GM20431 (cell line): Measurements from ENCODE around the gene IL34.

Source experiments
- in situ Hi-C: fragments of 300-500 bp; cut with MseI, MboI; formaldehyde crosslinking; loops from one replicate; pipeline ENCODE4 v1.15.0; 2020; ENCODE audit warnings: low sequenced_read_pairs; ENCODE audit not compliant: unreplicated experiment

The IL34 gene

DNA sequence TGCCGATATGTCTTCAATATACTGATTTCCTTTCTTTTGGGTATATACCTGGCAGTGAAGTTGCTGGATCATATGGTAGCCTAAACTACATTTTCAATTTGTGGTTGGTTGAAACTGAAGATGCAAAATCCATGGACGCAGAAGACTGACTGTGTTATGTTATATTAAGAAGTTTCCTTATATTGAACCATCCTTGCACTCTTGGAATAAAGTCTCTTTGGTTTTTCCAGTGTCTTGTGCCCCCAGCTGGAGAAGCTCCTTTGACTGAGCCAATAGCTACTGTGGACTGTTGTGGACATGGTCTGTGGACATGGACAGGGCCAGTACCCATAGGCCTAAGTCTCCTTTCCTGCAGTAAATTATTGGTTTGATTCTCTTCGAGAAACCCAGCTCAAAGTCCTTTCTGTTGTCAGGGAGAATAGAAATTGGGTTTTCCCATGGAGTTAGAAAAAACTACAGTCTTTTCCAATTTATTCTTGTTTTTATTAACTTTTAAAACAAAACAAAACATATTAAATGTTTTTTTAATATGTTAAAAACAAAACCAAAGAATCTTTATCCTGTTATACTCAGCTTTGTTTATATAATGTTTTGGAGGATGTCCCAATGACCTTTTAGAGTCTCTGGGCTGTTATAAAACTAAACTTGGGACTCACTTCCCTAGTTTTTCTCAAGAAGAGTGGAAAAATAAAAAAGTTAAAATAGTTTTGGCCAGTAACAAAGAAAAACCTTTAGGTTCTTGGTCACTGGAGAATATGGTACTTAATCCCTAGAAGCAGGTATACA, 15.2 kb upstream of the IL34 start:
- in situ Hi-C loops = loop anchor here (25.0 kb wide), 1 partner anchor 269 kb away; no protein-coding TSS in a partner anchor

DNA sequence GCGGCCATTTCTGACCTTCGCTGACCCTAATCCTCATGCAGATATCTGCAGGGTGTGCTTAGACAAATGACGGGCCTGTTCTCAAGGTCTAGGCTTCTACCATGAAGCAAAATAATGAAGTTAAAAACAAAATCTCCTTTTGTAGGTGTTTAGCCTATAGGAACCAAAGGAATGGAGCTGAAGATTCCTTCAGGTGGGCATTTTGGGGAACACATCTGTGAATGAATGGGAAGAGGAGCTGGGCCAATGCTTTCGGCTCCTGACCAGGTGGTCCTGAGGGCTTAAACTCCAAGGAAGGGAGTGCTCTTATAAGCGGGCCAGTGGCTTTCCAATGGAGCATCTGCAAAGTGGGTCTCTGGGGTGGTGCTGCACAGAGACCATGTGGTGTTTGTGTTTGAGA, 14.1 kb upstream of the IL34 start:
- in situ Hi-C loops = loop anchor here (25.0 kb wide), 1 partner anchor 270 kb away; no protein-coding TSS in a partner anchor

DNA sequence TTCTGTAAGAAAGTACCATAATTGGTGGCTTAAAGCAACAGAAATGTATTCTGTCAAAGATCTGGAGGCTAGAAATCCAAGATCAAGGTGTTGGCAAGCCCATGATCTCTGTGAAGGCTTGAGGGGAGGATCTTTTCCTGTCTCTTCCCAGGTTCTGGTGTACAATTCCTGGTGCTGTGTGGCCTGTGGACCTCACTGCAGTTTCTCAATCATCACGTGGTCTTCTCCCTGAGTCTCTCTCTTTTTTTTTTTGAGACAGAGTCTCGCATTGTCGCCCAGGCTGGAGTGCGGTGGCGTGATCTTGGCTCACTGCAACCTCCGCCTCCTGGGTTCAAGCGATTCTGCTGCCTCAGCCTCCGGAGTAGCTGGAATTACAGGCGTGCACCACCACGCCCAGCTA, 12.7 kb upstream of the IL34 start:
- in situ Hi-C loops = loop anchor here (25.0 kb wide), 1 partner anchor 271 kb away; no protein-coding TSS in a partner anchor

DNA sequence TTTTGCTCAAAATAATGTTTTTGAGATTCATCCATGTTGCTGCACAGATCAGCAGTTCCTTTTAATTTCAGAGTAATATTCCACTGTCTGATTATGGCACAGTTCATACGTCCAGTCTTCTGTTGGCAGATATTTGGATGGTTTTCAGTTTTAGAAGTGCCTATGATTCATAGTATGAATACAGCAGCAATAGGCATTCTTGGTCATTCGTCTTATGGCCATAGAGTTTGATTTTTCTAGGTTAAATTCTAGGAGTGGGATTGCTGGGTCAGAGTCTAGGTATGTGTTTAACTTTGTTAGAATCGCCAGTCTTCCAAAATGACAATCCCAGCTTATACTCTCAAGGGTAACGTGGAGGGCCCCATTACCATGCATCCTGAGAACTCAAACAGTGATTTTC, 11.5 kb upstream of the IL34 start:
- in situ Hi-C loops = loop anchor here (25.0 kb wide), 1 partner anchor 273 kb away; no protein-coding TSS in a partner anchor

DNA sequence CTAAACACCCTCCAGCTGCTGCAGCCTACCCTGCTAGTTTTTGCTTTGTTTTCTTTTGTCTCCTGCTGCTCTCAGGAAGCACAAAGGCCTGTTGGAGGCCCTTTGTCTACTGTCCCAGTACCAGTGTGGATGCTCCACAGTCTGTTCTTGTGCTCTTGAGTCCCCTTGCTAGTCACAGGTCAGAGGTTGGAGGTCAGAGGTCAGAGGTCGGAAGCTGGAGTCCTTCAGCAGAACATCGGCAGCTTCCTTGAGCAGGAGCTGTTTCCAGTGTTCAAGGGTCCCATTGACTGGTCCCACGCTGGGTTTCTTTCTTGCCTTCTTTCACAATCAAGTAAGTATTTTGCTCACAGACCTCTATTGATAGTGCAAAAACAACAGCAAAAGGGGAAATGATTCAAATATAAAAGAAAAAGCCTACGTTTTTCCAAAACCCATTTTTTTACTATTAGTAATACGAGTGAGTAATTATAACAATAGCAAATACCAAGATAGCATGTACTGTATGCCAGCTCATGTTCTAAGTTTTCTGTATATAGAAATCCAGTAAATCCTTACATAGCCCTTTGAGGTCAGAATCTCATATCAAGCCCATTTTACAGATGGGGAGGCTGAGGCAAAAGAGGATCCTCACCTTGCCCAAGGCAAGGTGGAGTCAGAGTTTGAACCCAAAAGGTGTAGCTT, 10.9 kb upstream of the IL34 start:
- in situ Hi-C loops = loop anchor here (25.0 kb wide), 1 partner anchor 273 kb away; no protein-coding TSS in a partner anchor

DNA sequence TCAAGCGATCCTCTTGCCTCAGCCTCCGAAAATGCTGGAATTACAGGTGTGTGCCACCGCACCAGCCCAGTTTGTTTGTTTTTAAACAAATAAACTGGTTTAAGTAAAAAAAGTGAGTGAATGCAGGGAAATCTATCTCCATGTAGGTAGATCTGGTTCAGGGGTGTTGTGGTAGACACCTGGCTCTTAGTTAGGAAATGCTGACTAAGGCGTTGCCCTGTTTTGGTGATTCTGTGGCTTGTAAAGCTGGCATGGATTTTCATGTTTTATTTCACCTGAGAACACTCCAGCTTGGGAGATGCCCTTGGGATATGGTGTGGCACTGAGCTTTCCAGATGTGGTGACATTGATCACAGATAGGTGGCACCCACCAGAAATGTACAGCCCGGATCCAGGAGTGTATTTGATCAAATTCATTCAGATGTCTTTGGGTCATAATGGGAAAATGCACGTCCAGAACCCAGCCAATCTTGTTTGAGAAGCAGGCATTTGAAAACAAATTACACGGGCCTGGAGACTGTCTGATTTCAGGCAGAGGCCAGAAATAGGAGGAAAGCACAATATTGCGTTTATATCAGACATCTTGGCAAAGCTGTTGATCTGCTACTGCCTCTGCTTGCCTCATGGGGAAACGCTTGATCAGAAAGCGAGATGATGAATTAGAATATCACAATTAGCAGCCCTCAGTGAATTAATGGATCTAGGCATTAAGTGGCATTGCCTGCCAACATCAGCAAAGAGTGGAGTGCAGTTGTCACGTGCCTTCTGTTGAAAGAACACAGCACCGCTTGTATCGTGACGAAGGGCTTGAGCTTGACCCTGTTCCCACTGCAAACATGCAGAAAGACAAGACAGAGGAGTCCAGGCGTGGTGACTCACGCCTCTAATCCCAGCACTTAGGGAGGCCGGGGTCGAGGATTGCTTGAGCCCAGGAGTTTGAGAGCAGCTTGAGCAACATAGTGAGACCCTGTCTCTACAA, 7.3 kb upstream of the IL34 start:
- in situ Hi-C loops = loop anchor here (25.0 kb wide), 1 partner anchor 277 kb away; no protein-coding TSS in a partner anchor

DNA sequence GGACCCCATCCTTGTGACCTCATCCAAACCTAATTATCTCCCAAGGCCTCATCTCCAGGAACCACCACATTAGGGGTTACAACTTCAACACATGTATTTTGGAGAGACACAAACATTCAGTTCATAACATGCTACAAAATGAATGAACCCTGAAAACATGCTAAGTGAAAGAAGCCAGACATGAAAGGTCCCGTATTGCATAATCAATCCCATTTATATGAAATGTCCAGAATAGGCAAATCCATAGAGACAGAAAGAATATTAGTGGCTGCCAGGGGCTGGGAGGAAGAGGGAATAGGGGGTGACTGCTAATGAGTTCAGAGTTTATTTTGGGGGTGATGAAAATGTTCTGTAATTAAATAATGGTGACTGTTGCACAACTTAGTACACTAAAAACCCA, 3.7 kb upstream of the IL34 start:
- in situ Hi-C loops = loop anchor here (25.0 kb wide), 1 partner anchor 280 kb away; no protein-coding TSS in a partner anchor

DNA sequence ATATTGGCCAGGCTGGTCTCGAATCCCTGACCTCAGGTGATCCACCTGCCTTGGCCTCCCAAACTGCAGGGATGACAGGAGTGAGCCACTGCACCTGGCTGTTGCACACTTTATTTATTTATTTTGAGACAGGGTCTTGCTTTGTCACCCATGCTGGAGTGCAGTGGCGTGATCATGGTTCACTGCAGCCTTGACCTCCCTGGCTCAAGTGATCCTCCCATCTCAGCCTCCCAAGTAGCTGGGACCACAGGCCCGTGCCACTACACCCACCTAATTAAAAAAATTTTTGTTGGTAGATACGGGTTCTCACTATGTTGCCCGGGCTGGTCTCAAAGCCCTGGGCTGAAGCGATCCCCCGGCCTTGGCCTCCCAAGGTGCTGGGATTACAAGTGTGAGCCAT, 3.1 kb upstream of the IL34 start:
- in situ Hi-C loops = loop anchor here (25.0 kb wide), 1 partner anchor 281 kb away; no protein-coding TSS in a partner anchor

DNA sequence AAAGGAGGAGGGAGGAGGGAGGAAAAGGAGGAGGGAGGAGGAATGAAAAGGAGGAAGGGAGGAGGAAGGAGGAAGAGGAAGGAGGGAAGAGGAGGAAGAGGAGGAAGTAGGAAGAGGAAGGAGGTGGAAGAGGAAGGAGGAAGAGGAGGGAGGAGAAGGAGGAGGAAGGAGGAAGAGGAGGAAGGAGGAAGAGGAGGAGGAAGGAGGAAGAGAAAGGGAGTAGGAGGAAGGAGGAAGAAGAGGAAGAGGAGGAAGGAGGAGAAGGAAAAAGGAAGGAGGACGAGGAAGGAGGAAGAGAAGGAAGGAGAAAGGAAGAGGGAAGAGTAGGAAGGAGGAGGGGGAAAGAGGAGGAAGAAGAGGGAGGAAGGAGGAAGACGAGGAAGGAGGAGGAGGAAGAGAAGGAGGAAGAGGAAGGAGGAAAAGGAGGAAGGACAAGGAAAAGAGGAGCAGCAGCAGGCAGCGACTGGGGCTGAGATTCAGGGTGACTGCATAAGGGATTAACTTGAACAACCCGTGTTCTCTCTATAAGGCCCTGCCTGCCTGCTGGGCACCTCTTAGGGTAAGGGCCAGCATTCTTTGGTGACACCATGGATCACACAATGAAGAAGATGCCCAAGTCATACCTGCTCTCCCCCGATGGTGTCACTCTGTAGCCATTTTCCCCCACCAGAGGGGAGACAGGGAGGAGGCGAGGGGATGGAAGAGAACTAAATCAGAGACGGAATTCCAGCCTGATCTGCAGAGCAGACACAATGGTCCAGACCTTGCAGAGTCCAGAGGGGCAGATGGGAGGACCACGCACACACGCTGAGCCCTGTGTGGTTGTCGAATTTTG, 1.4 kb upstream of the IL34 start:
- in situ Hi-C loops = loop anchor here (25.0 kb wide), 1 partner anchor 283 kb away; no protein-coding TSS in a partner anchor

DNA sequence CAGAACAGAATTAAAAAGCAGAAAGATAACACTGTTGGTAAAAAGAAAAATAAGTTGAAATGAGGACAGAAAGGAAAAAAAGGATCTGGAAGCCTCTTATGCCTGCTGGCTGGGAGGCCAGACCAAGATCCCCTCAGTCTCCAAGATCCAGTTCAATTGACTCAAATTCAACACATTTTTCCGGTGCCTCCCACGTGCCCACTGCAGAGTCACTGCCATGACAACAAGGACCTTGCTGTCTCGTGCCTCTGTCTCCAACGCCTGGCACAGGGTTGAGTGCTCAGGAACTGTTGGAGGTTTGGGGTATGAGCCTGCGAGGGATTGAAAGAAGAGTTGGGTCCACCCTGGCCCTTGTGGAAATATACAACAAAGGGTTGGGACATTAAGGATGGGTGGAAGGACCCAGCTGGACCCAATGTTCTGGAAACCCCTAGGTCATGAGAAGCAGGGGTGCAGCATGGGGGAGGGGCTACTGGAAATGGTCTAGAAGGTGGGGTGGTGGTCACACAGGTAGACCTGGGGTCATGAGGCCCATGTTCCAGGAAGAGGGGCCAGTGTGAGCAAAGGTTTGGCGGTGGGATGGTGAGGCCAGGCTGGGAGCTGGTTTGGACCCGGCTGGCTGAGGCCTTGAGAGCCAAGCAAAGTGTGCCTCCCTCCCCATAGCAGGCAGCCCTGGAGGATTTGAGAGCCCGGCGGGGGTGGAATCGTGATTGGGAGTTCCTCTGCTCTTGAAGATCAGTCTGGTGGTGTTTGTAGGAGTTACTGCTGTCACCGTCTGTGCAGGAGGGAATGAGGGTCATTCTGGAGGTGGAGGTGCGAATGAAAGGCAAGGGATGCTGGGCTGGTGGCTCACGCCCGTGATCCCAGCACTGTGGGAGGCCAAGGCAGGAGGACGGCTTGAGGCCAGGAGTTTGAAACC, 1.3 kb downstream of the IL34 start:
- in situ Hi-C loops = loop anchor here (25.0 kb wide), 1 partner anchor 285 kb away; no protein-coding TSS in a partner anchor

DNA sequence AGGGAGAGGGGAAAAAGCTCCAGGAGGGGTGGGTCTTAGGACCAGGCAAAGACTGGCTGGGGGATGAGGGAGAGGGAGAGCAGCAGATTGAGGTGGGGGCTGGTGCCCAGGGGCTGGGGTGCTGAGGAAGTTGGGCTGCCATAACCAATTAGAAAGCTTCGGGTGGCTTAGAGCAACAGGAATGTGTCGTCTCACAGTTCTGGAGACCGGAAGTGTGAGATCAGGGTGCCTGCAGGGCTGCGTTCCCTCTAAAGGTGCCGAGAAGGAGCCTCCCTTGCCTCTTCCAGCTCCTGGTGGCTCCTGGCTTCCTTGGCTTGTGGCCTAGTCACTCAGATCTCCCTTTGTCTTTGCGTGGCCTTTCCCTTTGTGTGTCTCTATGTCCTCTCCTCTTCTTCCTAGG, 2.2 kb downstream of the IL34 start:
- in situ Hi-C loops = loop anchor here (25.0 kb wide), 1 partner anchor 286 kb away; no protein-coding TSS in a partner anchor

DNA sequence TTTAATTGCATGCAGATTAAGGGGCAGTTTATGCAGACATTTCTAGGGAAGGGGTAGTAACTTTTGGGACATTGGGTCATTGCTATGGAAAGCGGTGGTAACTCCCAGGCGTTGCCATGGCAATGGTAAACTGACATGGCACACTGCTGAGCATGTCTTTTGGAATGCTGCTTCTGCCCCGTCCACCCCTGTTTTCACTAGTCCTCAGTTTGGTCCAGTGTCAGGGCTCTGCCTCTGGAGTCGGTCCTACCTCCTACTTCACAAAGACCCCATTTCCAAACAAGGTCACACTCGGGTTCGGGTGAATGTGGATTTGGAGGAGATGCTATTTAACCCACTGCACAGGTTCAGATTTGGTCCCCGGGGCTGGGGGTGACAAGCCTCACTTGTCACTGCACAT, 2.9 kb downstream of the IL34 start:
- in situ Hi-C loops = loop anchor here (25.0 kb wide), 1 partner anchor 287 kb away; no protein-coding TSS in a partner anchor

DNA sequence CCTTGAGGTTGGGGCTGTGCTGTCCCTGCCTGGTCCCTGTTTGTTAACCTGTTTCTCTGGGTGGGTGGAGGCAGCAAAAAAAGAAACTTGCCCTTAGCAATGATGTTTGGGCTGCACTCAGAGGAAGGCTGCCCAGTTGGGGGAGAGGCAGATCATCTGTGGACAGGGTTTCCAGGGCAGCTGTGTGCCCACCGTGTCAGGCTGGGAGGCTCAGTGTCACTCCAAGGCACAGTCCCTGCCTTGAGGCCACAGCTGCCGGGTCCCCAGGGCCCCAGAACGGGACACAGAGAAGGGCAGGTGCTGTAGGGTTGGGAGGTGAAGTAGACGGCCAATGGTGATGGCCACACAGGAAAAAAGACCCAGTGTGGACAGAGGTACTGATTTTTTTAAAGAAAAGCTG, 3.9 kb downstream of the IL34 start:
- in situ Hi-C loops = no loop called here

DNA sequence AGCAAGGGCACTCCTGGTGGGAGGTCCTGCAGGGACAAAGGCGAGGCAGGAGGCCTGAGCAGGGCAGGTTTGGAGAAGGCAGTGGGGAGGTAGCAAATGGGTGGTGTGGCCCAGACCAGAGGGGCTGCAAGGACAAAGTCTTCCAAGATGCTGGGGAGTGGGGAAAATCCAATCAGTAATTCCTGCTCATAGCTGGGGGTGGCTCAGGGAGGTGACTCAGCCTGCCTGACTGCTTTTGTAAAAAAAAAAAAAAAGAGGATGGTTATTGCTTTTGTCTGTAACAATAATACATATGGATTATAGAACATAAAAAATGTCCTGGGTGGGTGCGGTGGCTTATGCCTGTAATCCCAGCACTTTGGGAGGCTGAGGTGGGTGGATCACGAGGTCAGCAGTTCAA, 5.2 kb downstream of the IL34 start:
- in situ Hi-C loops = no loop called here

DNA sequence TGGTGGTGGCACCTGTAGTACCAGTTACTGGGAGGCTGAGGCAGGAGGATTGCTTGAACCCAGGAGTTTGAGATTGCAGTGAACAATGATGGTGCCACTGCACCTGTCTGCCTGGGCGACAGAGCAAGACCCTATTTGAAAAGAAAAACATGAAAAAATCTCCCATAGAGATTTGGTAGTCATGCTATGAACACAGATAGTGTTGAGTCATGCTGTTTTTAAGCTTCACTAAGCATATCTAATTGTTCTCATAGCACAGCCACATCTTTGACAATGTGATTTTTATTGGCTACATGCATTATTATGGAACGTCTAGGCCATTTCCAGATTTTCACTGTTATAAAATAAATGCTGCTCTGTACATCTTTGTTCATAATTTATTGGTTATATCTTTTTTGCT, 6.0 kb downstream of the IL34 start:
- in situ Hi-C loops = no loop called here

DNA sequence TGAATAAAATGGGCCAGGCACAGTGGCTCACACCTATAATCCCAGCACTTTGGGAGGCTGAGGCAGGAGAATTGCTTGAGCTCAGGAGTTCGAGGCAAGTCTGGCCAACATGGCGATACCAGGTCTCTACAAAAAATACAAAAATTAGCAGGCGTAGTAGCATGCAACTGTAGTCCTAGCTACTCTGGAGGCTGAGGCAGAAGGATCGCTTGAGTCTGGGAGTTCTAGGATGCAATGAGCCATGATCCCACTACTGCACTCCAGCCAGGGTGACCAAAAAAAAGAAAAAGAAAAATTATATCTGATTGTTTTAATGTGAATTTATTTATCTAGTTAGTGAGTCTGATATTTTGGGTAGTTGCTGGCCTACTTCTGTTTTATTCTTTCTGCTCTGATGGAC, 7.0 kb downstream of the IL34 start:
- in situ Hi-C loops = no loop called here

DNA sequence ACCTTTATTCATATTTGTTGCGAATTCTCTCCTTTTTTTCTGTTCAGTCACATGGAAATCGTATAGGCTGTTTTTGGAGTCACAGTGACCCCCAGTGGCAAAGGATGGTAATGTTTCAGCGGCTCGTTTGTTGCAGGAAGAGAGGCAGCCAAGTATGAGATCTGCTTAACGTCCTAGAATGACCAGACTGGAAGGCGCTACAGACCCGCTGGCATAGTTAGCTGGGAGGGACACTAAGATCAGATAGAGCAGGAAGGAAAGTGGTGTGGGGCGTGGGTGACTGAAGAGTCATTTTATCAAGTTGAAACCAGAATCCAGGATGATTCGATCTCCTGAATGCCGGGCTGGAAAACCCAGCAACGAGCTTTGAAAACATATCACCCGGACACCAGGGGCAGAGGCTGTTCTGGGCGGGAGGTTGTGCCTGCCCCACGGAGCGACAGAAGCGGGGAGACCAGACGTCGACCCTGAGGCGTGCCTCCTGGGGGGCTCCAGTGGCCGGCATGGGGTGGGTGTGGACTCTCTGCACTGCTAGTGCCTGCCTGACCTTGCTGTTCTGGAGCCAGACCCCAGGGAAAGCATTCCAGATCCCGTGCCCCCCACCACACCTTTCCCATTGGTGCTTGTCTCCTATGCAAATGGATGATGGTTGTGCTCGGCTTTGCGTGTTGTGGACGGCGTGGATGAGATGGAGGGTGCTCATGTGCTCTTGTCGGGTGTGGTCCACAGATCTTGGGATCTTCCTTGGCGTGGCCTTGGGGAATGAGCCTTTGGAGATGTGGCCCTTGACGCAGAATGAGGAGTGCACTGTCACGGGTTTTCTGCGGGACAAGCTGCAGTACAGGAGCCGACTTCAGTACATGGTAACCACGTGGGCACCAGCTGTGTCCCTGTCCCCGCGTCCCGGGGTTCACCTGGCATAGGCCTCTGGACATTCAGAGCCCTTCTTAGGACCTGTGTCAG, 7.7 kb downstream of the IL34 start:
- in situ Hi-C loops = no loop called here
